ENCODE measurements around the gene ACSS3. TPM values are rescaled to one million over a fixed set of nuclear protein-coding genes. Genes with fewer than 3 reads are reported as not detected.

ACSS3 gene
- polyA plus RNA-seq, 1 donor = 7.0 TPM

DNA sequence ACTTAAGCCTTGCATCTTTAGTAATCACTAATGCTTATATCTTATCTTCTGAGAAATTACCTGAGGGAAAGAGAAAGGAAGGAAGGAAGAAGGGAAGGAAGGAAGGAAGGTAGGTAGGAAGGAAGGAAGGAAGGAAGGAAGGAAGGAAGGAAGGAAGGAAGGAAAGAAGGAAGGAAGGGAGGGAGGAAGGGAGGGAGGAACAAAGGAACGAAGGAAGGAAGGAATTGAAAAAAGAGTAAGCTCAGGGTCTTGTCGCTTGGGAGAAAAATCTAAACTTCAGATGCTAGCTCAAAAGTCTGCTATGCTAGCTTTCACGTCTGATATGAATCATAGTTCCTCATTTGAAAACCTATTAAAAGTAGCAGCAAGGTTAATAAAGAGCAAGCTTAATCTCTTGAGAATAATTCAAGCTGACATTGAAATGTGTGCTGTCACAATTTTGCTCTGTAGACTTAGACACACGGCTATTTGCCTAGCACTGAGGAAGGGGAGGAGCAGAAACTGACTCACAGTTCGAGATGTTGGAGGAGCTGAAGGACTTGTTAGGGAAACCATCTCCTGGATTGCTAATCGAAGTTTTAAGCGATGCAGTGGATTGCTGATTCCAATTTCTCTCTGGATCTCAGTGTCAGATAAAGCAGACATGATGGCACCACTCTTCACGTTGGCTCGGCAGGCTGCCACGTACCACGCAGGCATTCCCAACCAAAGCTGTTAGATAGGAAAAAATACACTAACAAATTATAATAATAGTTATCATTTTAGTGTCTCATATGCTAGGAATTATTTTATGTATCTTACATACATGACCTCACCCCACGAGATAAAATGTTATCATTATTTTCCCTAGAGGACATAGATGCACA, 216.7 kb downstream of the ACSS3 start:
- DNase-seq (ENCODE audit: low read depth) = no peak

DNA sequence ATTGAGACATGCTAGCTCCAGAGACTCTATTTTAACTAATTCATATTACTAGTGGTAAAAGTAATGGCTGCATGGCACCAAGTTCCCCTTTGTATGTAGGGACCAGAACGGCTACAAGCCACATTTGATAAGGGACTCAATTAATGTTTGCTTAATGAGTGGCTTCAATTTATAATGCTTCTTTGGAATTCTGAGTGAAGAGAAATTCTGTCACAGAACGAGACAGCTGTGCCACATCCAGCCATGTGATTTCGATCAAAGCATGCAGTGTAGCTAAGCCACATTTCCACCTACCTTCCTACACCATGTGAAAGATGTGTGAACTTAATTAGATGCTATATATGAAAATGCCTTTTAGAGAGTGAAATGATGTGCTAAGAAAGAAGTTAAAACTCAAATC, 217.4 kb downstream of the ACSS3 start:
- DNase-seq (ENCODE audit: low read depth) = no peak

DNA sequence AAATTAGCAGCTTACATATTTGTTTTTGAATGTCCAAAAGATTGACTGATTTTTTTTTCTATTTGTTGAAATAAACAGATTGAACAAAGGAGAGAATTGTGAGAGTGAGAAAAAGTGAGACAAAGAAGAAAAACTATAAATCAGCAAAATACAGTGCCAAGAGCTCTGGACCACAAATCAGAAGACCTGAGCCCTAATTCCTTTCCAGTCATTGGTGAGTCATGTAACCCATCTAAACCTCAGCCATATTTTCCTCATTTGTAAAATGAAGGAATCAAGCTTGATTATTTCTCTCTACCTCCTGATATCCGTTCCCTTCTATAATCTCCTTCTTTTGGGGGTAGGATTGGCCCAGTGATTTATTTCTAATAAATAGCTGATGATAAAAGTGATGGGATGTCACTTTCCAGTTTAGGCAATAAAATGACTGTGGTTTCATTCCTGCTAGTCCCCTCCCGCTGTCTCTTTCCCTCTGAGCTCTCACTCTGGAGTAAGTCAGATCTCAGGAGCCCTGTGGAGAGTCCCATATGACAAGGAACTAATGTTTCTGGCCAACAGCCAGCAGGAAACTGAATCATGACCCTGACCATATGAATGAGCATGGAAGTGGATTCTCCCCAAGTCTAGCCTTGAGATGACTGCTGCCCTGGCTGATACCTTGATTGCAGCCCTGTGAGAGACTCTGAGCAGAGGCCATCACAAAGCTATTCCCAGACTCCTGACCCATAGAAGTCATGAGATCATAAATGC, 218.9 kb downstream of the ACSS3 start:
- no peak for DNase-seq (ENCODE audit: low read depth)

GRCh38 chr12:81297601-81298000, 219.7 kb downstream of the ACSS3 start:
- DNase-seq (ENCODE audit: low read depth) = no peak

DNA sequence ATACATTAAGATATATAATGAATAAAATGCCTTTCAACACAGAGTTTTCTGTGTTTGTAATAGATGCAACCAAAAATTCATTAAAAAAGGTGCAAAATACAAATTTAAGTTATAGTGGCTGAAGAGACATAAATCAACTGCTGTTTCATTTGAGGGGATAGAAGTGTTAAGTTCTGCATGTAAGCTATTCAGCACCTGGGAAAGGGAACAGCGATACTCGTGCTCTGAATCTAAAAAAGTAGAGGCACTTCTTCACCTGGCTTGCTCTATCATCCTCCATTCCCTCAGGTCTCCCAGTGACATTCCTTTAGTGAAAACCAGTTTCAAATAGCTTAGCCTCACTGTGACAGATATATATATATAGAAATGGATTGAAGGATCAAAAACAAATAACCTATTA, 222.6 kb downstream of the ACSS3 start:
- no peak for DNase-seq (ENCODE audit: low read depth)

DNA sequence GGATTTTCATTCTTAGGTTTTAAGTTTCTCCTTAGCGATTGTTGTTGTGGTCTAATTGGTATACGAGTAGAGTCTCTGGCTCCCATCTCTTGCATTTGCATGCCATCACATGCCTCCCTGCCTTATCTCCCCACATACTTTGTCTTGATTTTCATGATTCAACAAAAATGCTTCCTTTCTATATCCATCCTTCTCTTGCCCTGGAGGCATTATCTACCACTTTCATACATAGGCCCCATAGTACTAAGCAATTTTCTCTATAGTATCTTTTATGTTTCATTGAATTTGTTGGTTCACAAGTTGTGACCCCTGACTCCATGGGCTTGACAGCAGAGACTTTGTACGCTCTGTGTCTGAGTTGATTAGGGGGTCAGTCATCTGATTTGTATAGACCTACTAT, 226.1 kb downstream of the ACSS3 start:
- no peak for DNase-seq (ENCODE audit: low read depth)

Other genes with a start within 250 kb of the ACSS3 start
- 2.3 TPM for gene LIN7A, start 140.1 kb upstream of the ACSS3 start, polyA plus RNA-seq (ENCODE audit: insufficient read length)